ENCODE results near the gene BOK. TPM values are rescaled to one million over a fixed set of nuclear protein-coding genes. Genes with fewer than 3 reads are reported as not detected.

BOK gene
- total RNA-seq, 1 experiment from 2014 or later: 18.6 TPM

DNA sequence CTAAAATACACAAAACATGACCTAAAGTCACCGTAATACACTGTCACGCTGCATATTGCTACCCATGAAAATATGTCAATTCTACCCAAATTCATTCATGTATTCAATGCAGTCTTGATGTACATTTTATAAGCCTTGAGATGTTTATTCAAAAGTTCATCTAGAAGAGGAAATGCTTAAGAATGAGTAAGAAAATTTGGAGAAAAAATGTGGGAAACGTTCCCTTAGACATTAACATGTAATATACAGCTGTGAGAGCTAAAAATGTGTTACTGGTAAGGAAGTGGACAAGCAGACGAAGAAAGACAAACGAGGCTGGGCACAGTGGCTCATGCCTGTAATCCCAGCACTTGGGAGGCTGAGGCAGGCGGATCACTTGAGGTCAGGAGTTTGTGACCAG, 41.1 kb downstream of the BOK start:
- DNase-seq: no peak
- no peaks in the 10 kb centered on the region for H3K36me3 ChIP-seq (ENCODE audit: control insufficient read depth, insufficient read depth, low read length)
- no TSS peak for BruUV-seq (replicated peaks)
- Mint-ChIP-seq H3K4me1 (ENCODE audit: low read depth, unreplicated experiment) (no peaks in the 10 kb centered on the region), H3K4me3 (ENCODE audit: unreplicated experiment) (no peak overlapping the region), H3K27me3 (ENCODE audit: insufficient read depth, unreplicated experiment) (no peaks in the 10 kb centered on the region), H3K36me3 (ENCODE audit: insufficient read depth, unreplicated experiment) (peaks cover 53% of the 10 kb centered on the region), H3K9me3 (ENCODE audit: unreplicated experiment) (no peaks in the 10 kb centered on the region), H3K27ac (ENCODE audit: unreplicated experiment) (no peak overlapping the region)
- H3K27me3 ChIP-seq (replicated peaks; ENCODE audit: control insufficient read depth, insufficient read depth, low read length): no peaks in the 10 kb centered on the region
- TF ChIP-seq, protein P1, sequence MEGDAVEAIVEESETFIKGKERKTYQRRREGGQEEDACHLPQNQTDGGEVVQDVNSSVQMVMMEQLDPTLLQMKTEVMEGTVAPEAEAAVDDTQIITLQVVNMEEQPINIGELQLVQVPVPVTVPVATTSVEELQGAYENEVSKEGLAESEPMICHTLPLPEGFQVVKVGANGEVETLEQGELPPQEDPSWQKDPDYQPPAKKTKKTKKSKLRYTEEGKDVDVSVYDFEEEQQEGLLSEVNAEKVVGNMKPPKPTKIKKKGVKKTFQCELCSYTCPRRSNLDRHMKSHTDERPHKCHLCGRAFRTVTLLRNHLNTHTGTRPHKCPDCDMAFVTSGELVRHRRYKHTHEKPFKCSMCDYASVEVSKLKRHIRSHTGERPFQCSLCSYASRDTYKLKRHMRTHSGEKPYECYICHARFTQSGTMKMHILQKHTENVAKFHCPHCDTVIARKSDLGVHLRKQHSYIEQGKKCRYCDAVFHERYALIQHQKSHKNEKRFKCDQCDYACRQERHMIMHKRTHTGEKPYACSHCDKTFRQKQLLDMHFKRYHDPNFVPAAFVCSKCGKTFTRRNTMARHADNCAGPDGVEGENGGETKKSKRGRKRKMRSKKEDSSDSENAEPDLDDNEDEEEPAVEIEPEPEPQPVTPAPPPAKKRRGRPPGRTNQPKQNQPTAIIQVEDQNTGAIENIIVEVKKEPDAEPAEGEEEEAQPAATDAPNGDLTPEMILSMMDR (IDR thresholded peaks at IDR 0.05; ENCODE audit: insufficient read depth in 1 of 2, low read depth in 1 of 2, low read length in 1 of 2, severe bottlenecking in 1 of 2, unreplicated experiment in 1 of 2): no peak
- ChIA-PET POLR2A (no interaction called here), CTCF (interaction anchor here (1.4 kb wide), 1 partner anchor 92 kb away, joined by 7 read pairs; the partner anchor contains the start of gene STK25)
- intact Hi-C loops (cut with micrococcal nuclease; ENCODE audit: unreplicated experiment): no loop called here
- no peaks in the 10 kb centered on the region for H3K9me3 ChIP-seq
- no peaks in the 10 kb centered on the region for H3K4me1 ChIP-seq
- no peak overlapping the region for H3K4me3 ChIP-seq (ENCODE audit: low read depth, low read length)

DNA sequence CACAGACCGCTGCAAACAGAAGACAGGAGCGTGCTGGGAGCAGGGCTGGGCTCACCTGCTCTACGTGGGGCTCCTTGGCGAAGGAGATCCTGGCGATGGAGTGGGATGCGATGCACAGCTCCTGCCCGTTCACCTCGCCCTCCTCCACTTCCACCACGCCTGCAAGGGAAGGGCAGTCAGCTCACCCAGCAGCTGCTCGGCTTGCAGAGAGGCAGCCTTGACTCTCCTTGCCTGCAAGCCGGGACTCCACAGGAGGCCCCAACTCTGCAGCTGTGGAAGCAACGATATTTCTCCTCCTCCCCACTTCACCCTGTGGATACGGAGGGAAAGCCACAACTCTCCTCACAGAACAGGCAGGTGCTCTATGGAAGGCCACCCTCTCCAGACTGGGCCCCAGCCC, 43.3 kb downstream of the BOK start:
- H3K9me3 ChIP-seq: no peaks in the 10 kb centered on the region
- CTCF ChIA-PET: no interaction called here
- Mint-ChIP-seq H3K27me3 (ENCODE audit: insufficient read depth, unreplicated experiment) (no peaks in the 10 kb centered on the region), H3K36me3 (ENCODE audit: insufficient read depth, unreplicated experiment) (peaks cover 53% of the 10 kb centered on the region), H3K4me1 (ENCODE audit: low read depth, unreplicated experiment) (no peaks in the 10 kb centered on the region), H3K9me3 (ENCODE audit: unreplicated experiment) (no peaks in the 10 kb centered on the region), H3K4me3 (ENCODE audit: unreplicated experiment) (no peak overlapping the region), H3K27ac (ENCODE audit: unreplicated experiment) (no peak overlapping the region)
- no peaks in the 10 kb centered on the region for H3K27me3 ChIP-seq (replicated peaks; ENCODE audit: control insufficient read depth, insufficient read depth, low read length)
- no peak overlapping the region for H3K4me3 ChIP-seq (ENCODE audit: low read depth, low read length)
- TF ChIP-seq, protein P1 (IDR thresholded peaks at IDR 0.05; ENCODE audit: insufficient read depth in 1 of 2, low read depth in 1 of 2, low read length in 1 of 2, severe bottlenecking in 1 of 2, unreplicated experiment in 1 of 2): no peak
- no peak for DNase-seq
- POLR2A ChIA-PET: no interaction called here
- intact Hi-C loops (cut with micrococcal nuclease; ENCODE audit: unreplicated experiment): no loop called here
- no peaks in the 10 kb centered on the region for H3K36me3 ChIP-seq (ENCODE audit: control insufficient read depth, insufficient read depth, low read length)
- BruUV-seq (replicated peaks): no TSS peak
- H3K4me1 ChIP-seq: no peaks in the 10 kb centered on the region

DNA sequence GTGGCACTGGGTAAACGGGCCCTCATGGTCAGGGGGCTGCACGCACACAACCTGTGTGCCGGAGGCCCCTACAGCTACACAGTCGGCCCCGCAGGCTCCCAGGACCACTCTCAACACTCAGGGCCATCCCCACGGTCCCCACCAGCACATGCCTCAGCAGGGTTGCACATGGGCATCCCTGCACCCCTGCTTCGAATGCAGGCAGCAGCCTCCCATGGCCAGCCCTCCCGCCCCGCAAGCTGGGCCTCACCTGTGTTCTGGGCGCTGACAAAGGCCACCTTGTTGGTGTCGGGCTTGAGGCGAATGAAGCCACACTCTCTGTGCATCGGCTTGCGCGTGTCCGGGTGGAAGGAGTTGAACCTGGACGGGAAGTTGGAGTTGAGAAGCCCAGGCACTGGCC, 44.2 kb downstream of the BOK start:
- ChIA-PET CTCF (no interaction called here), POLR2A (no interaction called here)
- Mint-ChIP-seq H3K36me3 (ENCODE audit: insufficient read depth, unreplicated experiment) (peaks cover 47% of the 10 kb centered on the region), H3K9me3 (ENCODE audit: unreplicated experiment) (no peaks in the 10 kb centered on the region), H3K27me3 (ENCODE audit: insufficient read depth, unreplicated experiment) (no peaks in the 10 kb centered on the region), H3K27ac (ENCODE audit: unreplicated experiment) (no peak overlapping the region), H3K4me3 (ENCODE audit: unreplicated experiment) (no peak overlapping the region), H3K4me1 (ENCODE audit: low read depth, unreplicated experiment) (no peaks in the 10 kb centered on the region)
- no peak for DNase-seq
- H3K4me3 ChIP-seq (ENCODE audit: low read depth, low read length): no peak overlapping the region
- TF ChIP-seq, protein P1 (IDR thresholded peaks at IDR 0.05; ENCODE audit: insufficient read depth in 1 of 2, low read depth in 1 of 2, low read length in 1 of 2, severe bottlenecking in 1 of 2, unreplicated experiment in 1 of 2): no peak
- no peaks in the 10 kb centered on the region for H3K4me1 ChIP-seq
- intact Hi-C loops (cut with micrococcal nuclease; ENCODE audit: unreplicated experiment): no loop called here
- no TSS peak for BruUV-seq (replicated peaks)
- H3K36me3 ChIP-seq (ENCODE audit: control insufficient read depth, insufficient read depth, low read length): no peaks in the 10 kb centered on the region
- H3K9me3 ChIP-seq: no peaks in the 10 kb centered on the region
- no peaks in the 10 kb centered on the region for H3K27me3 ChIP-seq (replicated peaks; ENCODE audit: control insufficient read depth, insufficient read depth, low read length)
